ENCODE results near the gene ZNF497. TPM values are rescaled to one million over a fixed set of nuclear protein-coding genes. Genes with fewer than 3 reads are reported as not detected.
A peak's percentile ranks its signal among the peaks of the same experiment; 100 is the strongest.
"Not testable (repeated sequence)": the region's sequence is repeated elsewhere in the genome, so short reads cannot be mapped to it uniquely, and the experiment has no call there.

ZNF497 gene
- polyA plus RNA-seq (2013, experiment 1 of 2) = 1.8 TPM
- 1.3 TPM for polyA plus RNA-seq (2013, experiment 2 of 2)

DNA sequence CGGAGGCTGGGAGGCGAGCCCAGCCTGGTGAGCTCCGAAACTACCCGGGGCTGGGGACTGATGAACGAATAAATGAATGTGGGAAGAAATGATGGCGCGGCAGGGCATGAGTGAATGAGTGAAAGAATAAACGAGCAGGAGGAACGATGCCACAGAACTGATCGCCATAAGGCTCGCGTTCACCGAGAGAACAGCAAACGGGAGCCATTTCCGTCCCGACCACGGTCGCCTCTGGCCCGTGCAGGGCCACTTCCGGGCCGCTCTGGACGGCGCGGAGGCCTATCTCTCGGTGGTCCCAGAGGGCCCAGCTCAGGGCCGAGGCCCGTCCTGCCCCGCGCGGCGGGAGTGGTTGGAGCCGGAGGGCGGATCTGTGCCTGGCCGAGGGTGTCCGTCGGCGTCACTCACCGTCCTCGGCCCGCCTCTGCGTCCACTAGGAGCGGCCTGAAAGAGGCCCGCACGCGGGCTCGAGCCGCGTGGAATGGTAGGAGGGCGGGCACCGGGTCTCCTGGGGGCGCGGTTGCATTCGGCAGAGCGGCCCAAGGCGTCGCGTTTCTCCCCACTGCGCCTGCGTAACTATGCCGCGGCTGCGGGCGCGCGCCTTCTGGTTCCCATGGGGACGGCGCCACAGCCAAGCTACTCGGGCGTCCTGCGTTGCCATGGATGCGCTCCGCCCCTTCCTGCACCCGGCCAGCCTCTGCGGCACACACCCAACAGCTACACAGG is at the start of gene ZNF497:
Gene ZNF497, minus strand, starts transcription at position 480 of the 723 bp plus-strand sequence. CDS start 5,116 bp downstream, outside the sequence.
- H3K36me3 ChIP-seq (ENCODE audit: insufficient read depth, low read length) = no peaks in the 10 kb centered on the region
- peak within 1 kb of the TSS; percentile 98 for H3K9ac ChIP-seq (ENCODE audit: low read depth, low read length)
- H3K9me3 ChIP-seq (ENCODE audit: insufficient read depth, low read depth, low read length) = no peaks in the 10 kb centered on the region
- H3K4me1 ChIP-seq (ENCODE audit: insufficient read depth, low read length) = 0 out of 2 replicates have a peak, but pooled peaks cover 2% of the 10 kb centered on the region
- no peaks in the 10 kb centered on the region for H3K27me3 ChIP-seq (ENCODE audit: insufficient read depth, low read length)
- H3K4me3 ChIP-seq (ENCODE audit: low read length) = peak within 1 kb of the TSS; percentile 94
- peak within 1 kb of the TSS; percentile 91 for H3K27ac ChIP-seq (ENCODE audit: low read depth, low read length)
- under 1% methylated on average over 74 of the region's 74 CpGs for WGBS

DNA sequence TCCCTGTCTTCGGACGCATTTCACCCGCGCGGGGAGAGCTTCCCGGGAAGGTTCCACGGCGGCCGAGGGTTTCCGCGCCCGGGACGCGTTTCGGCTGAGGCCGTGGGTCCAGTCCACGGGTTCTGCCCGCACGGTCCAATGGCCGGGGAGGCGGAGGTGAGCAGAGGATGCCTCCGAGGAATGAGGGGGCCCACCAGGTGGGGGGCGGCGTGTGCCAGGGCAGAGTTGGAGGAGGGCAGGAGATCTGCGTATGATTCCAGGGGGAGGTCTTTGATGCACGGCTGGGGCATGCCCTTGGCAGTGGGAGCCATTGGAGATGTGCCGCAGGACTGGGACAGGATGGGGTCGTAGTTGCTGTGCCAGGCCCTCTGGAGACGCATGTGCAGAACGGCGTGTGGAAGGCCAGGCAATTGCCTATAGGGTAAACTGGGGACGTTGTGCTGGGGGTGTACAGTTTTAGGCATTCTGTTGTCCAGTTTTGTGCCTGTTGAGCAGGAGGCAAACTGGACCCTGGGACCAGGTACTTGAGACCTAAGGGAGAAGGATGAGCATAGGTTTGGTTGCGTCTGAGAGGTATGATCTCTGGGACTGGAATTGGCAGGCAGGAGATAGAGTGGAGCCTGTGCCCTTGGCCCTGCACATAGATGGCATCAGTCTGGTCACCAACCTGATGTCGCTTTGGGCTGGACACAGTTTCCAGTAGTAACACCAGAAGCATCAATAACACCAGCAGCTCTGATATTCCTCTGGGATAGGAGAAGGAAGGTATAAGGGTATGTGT is 46.6 kb upstream of the ZNF497 start:
- WGBS = 14% methylated on average over 34 of the region's 34 CpGs
- Histone ChIP-seq H3K36me3 (ENCODE audit: insufficient read depth, low read length) (no peaks in the 10 kb centered on the region), H3K4me1 (ENCODE audit: insufficient read depth, low read length) (no peaks in the 10 kb centered on the region), H3K9me3 (ENCODE audit: insufficient read depth, low read depth, low read length) (no peaks in the 10 kb centered on the region), H3K9ac (ENCODE audit: low read depth, low read length) (peak overlapping the region; percentile 61), H3K27me3 (ENCODE audit: insufficient read depth, low read length) (peaks cover 9% of the 10 kb centered on the region), H3K4me3 (ENCODE audit: low read length) (peak overlapping the region; percentile 67), H3K27ac (ENCODE audit: low read depth, low read length) (no peak overlapping the region)

- H3K4me3 ChIP-seq (ENCODE audit: low read length) = peak within 1 kb of the TSS; percentile 67
- H3K9ac ChIP-seq (ENCODE audit: low read depth, low read length) = peak within 1 kb of the TSS; percentile 70
- no peaks in the 10 kb centered on the region for H3K4me1 ChIP-seq (ENCODE audit: insufficient read depth, low read length)
- H3K9me3 ChIP-seq (ENCODE audit: insufficient read depth, low read depth, low read length) = no peaks in the 10 kb centered on the region
- H3K27ac ChIP-seq (ENCODE audit: low read depth, low read length) = peak within 1 kb of the TSS; percentile 57
- H3K27me3 ChIP-seq (ENCODE audit: insufficient read depth, low read length) = peaks cover 9% of the 10 kb centered on the region
- no peaks in the 10 kb centered on the region for H3K36me3 ChIP-seq (ENCODE audit: insufficient read depth, low read length)
- WGBS = under 1% methylated on average over 100 of the region's 100 CpGs
Observed at GRCh38 chr19:58408152-58409009, 45.8 kb upstream of the ZNF497 start, which contains the start of gene ZNF584. ZNF584 (plus strand) TSS chr19:58408649; CDS start chr19:58409148, 499 bp downstream.

GRCh38 chr19:58407658-58408151 is 45.2 kb upstream of the ZNF497 start:
- WGBS = 24% methylated on average over 22 of the region's 22 CpGs
- H3K9me3 ChIP-seq (ENCODE audit: insufficient read depth, low read depth, low read length) = no peaks in the 10 kb centered on the region
- peak overlapping the region; percentile 70 for H3K9ac ChIP-seq (ENCODE audit: low read depth, low read length)
- no peaks in the 10 kb centered on the region for H3K36me3 ChIP-seq (ENCODE audit: insufficient read depth, low read length)
- peak overlapping the region; percentile 57 for H3K27ac ChIP-seq (ENCODE audit: low read depth, low read length)
- H3K4me3 ChIP-seq (ENCODE audit: low read length) = peak overlapping the region; percentile 67
- H3K27me3 ChIP-seq (ENCODE audit: insufficient read depth, low read length) = peaks cover 9% of the 10 kb centered on the region
- H3K4me1 ChIP-seq (ENCODE audit: insufficient read depth, low read length) = no peaks in the 10 kb centered on the region

DNA sequence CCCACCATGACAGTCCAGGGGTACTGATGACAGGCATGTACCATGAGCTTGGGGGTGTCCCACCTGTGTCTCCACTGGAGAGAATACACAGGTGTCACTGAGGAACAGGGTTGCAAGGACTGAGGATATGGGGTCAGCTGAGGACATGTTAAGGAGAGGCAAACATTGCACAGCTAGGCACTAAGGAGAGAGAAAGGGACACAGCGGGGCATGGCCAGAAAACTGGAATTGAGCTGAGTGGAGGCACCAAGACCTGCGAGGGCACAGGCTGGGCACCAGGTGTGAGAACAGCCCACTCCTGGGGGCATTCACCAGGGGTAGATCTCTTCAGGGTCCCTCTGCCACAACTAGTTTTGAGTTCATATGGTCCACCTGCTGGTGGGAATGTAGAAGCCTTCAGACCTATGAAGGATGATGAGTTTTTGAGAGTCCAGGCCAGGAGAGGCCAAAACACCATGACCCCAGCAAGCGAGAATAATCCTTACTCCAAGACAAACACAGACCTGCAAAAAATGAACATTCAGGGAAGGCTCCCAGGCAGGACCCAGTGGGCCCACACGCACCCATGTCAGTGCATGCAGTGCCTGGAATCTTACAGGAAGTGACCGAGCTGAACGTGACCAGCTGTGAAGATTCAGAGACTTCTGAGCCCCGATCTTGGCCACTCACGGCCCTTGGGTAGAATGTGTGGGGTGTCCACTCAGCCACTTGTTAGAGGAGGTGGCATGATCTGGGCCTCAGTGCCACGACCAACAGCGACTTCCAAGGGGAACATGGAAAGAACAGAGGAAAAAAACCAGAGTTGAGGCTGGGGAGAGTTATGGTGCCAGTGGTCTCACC is 44.5 kb upstream of the ZNF497 start:
- 0 out of 2 replicates have a peak overlapping the region, but pooled peaks have one; percentile 70 for H3K9ac ChIP-seq (ENCODE audit: low read depth, low read length)
- peak overlapping the region; percentile 67 for H3K4me3 ChIP-seq (ENCODE audit: low read length)
- H3K4me1 ChIP-seq (ENCODE audit: insufficient read depth, low read length) = no peaks in the 10 kb centered on the region
- H3K27ac ChIP-seq (ENCODE audit: low read depth, low read length) = no peak overlapping the region
- H3K36me3 ChIP-seq (ENCODE audit: insufficient read depth, low read length) = no peaks in the 10 kb centered on the region
- peaks cover 9% of the 10 kb centered on the region for H3K27me3 ChIP-seq (ENCODE audit: insufficient read depth, low read length)
- no peaks in the 10 kb centered on the region for H3K9me3 ChIP-seq (ENCODE audit: insufficient read depth, low read depth, low read length)
- 92% methylated on average over 10 of the region's 10 CpGs for WGBS

DNA sequence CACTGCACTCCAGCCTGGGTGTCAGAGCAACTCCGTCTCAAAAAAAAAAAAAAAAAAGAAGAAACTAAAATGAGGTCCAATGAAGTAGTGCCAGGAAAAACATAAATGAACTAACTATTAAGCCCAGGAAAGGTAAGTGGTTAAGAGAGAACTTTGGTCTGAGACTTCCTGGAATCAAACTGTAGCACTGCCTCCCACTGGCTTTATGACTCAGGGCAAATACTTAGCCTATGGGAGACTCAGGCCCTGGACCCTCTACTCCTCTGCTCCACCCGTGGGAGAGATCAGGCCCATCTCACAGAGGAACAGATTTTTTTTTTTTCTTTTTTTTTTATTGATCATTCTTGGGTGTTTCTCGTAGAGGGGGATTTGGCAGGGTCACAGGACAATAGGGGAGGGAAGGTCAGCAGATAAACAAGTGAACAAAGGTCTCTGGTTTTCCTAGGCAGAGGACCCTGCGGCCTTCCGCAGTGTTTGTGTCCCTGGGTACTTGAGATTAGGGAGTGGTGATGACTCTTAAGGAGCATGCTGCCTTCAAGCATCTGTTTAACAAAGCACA is 41.4 kb upstream of the ZNF497 start:
- not testable (repeated sequence) for H3K36me3 ChIP-seq (ENCODE audit: insufficient read depth, low read length); H3K27me3 ChIP-seq (ENCODE audit: insufficient read depth, low read length); H3K27ac ChIP-seq (ENCODE audit: low read depth, low read length); H3K4me1 ChIP-seq (ENCODE audit: insufficient read depth, low read length); H3K9ac ChIP-seq (ENCODE audit: low read depth, low read length); H3K9me3 ChIP-seq (ENCODE audit: insufficient read depth, low read depth, low read length); H3K4me3 ChIP-seq (ENCODE audit: low read length)
- 83% methylated on average over 3 of the region's 5 CpGs for WGBS

- H3K4me1 ChIP-seq (ENCODE audit: insufficient read depth, low read length) = no peaks in the 10 kb centered on the region
Observed at GRCh38 chr19:58401840-58402421, 39.4 kb upstream of the ZNF497 start.

GRCh38 chr19:58400916-58401839 is 38.6 kb upstream of the ZNF497 start:
- Histone ChIP-seq H3K27me3 (ENCODE audit: insufficient read depth, low read length) (peaks cover 18% of the 10 kb centered on the region), H3K36me3 (ENCODE audit: insufficient read depth, low read length) (no peaks in the 10 kb centered on the region), H3K9me3 (ENCODE audit: insufficient read depth, low read depth, low read length) (no peaks in the 10 kb centered on the region), H3K4me3 (ENCODE audit: low read length) (peak overlapping the region; percentile 70), H3K9ac (ENCODE audit: low read depth, low read length) (peak overlapping the region; percentile 64; the same call in 1 of the 2 replicates), H3K27ac (ENCODE audit: low read depth, low read length) (peak overlapping the region; percentile 62; the same call in 1 of the 2 replicates), H3K4me1 (ENCODE audit: insufficient read depth, low read length) (no peaks in the 10 kb centered on the region)
- WGBS = 6% methylated on average over 78 of the region's 80 CpGs

More at GRCh38 chr19:58401840-58402421, 39.4 kb upstream of the ZNF497 start:
- Histone ChIP-seq H3K9ac (ENCODE audit: low read depth, low read length) (peak overlapping the region; percentile 64; the same call in 1 of the 2 replicates), H3K9me3 (ENCODE audit: insufficient read depth, low read depth, low read length) (no peaks in the 10 kb centered on the region), H3K27me3 (ENCODE audit: insufficient read depth, low read length) (peaks cover 13% of the 10 kb centered on the region), H3K36me3 (ENCODE audit: insufficient read depth, low read length) (no peaks in the 10 kb centered on the region), H3K4me3 (ENCODE audit: low read length) (peak overlapping the region; percentile 70), H3K27ac (ENCODE audit: low read depth, low read length) (no peak overlapping the region)
- 53% methylated on average over 22 of the region's 23 CpGs for WGBS

Measured in HUES64 (cell line).